ENCODE results near the gene AHCTF1. TPM values are rescaled to one million over a fixed set of nuclear protein-coding genes. Genes with fewer than 3 reads are reported as not detected.

Gene AHCTF1
- total RNA-seq, 1 experiment from 2014 or later = 46.4 TPM

- TF ChIP-seq CDX4 (CRISPR knock-in tag; IDR thresholded peaks at IDR 0.05; ENCODE audit: borderline replicate concordance) (no peak), FOXJ3 (CRISPR knock-in tag; IDR thresholded peaks at IDR 0.05; ENCODE audit: borderline replicate concordance) (no peak), STAT6 (CRISPR knock-in tag; conservative IDR thresholded peaks at IDR 0.05; ENCODE audit: low read depth) (no peak), NFYB (CRISPR knock-in tag; conservative IDR thresholded peaks at IDR 0.05; ENCODE audit: low read depth) (no peak), CTCF (IDR thresholded peaks at IDR 0.05) (no peak), MAX (CRISPR knock-in tag; IDR thresholded peaks at IDR 0.05) (no peak; the same call in 1 of the 2 replicates), USF2 (CRISPR knock-in tag; IDR thresholded peaks at IDR 0.05) (no peak), ATF1 (CRISPR knock-in tag; IDR thresholded peaks at IDR 0.05) (no peak), ATF3 (CRISPR knock-in tag; conservative IDR thresholded peaks at IDR 0.05) (no peak), ZNF138 (CRISPR knock-in tag; conservative IDR thresholded peaks at IDR 0.05) (no peak), ATF6 (CRISPR knock-in tag; IDR thresholded peaks at IDR 0.05) (no peak)
Observed at GRCh38 chr1:246930830-246931548, 759 bp downstream of the AHCTF1 start (continued).

GRCh38 chr1:246925997-246926626, 5.6 kb downstream of the AHCTF1 start:
- POLR2A ChIA-PET = no interaction called here
- ATAC-seq (no peak; the same call in 1 of the 2 replicates), DNase-seq (ENCODE audit: low spot score) (no peak)
- CTCF ChIA-PET = interaction anchor here (0.7 kb wide), 2 partner anchors 16 to 194 kb away, joined by 3 to 5 read pairs; no protein-coding TSS in a partner anchor
- TF ChIP-seq CDX4 (CRISPR knock-in tag; IDR thresholded peaks at IDR 0.05; ENCODE audit: borderline replicate concordance) = no peak
- no peaks in the 10 kb centered on the region for H3K27me3 Mint-ChIP-seq (ENCODE audit: low read depth)
- H3K4me1 Mint-ChIP-seq = peaks cover 47% of the 10 kb centered on the region
- peaks cover 23% of the 10 kb centered on the region for H3K36me3 Mint-ChIP-seq
- no peak overlapping the region for H3K4me3 Mint-ChIP-seq
- no peak overlapping the region for H3K27ac Mint-ChIP-seq
- H3K9me3 Mint-ChIP-seq = peaks cover 4% of the 10 kb centered on the region; the same call in 1 of the 2 replicates

Measured in WTC11 (cell line).